IMR-90 (cell line): Measurements from ENCODE around the gene TMEM54. TPM values are rescaled to one million over a fixed set of nuclear protein-coding genes. Genes with fewer than 3 reads are reported as not detected.

Source experiments
- ATAC-seq: fragments of 200-7000 bp; cut with Tn5 transposase; 2 replicates; pipeline ENCODE4 v1.9.1; 2020; ENCODE audit warnings: low read depth, mild to moderate bottlenecking, moderate library complexity
- BruUV-seq: library from RNA; stranded (reverse); fragments of 400-500 nt; replicated peaks from 2 replicates; lab custom pipeline; 2021; lab: Mats Ljungman, UMichigan
- CTCF ChIA-PET: fragments of 300-600 bp; formaldehyde crosslinking; extraction: SDS; loops from one replicate; lab custom pipeline; 2021; ENCODE audit warnings: antibody characterized with exemption; lab: Yijun Ruan, JAX
- POLR2A ChIA-PET: fragments of 300-600 bp; sonication (Branson Sonifier 250); formaldehyde crosslinking; loops from one replicate; lab custom pipeline; 2022; ENCODE audit warnings: antibody characterized with exemption; ENCODE audit not compliant: unreplicated experiment; lab: Charles Lee
- DNase-seq: peaks from one replicate; pipeline ENCODE4 v3.0.0; 2013
- H2AFZ ChIP-seq: replicated peaks from 2 replicates; pipeline ENCODE3; 2013; ENCODE audit warnings: low read length, mild to moderate bottlenecking; ENCODE audit not compliant: poor library complexity
- H2AK5ac ChIP-seq: 2 replicates; pipeline ENCODE4 v1.6.1; 2013; ENCODE audit warnings: low read depth, low read length, inconsistent platforms
- H2AK9ac ChIP-seq: replicated peaks from 2 replicates; pipeline ENCODE3; 2013; ENCODE audit warnings: mild to moderate bottlenecking, low read depth, low read length, moderate library complexity; ENCODE audit not compliant: poor library complexity
- H2BK120ac ChIP-seq: 2 replicates; pipeline ENCODE4 v1.6.1; 2013; ENCODE audit warnings: low read depth, low read length, inconsistent platforms
- H2BK15ac ChIP-seq: 3 replicates; pipeline ENCODE4 v1.6.1; 2013; ENCODE audit warnings: low read depth, low read length, inconsistent platforms
- H2BK20ac ChIP-seq: 2 replicates; pipeline ENCODE4 v1.6.1; 2013; ENCODE audit warnings: low read depth, mild to moderate bottlenecking, inconsistent platforms, low read length, moderate library complexity
- H2BK5ac ChIP-seq: 2 replicates; pipeline ENCODE4 v1.6.1; 2013; ENCODE audit warnings: mild to moderate bottlenecking, low read depth, low read length, inconsistent platforms; ENCODE audit not compliant: poor library complexity, severe bottlenecking
- H3K14ac ChIP-seq: replicated peaks from 2 replicates; pipeline ENCODE4 v1.6.1; 2013; ENCODE audit warnings: low read depth, low read length, inconsistent platforms
- H3K18ac ChIP-seq: 2 replicates; pipeline ENCODE4 v1.6.1; 2013; ENCODE audit warnings: low read depth, low read length, control low read depth
- H3K23ac ChIP-seq: 2 replicates; pipeline ENCODE4 v1.6.1; 2013; ENCODE audit warnings: low read depth, low read length, inconsistent platforms
- H3K27ac ChIP-seq: 2 replicates; pipeline ENCODE4 v1.5.1; 2013; ENCODE audit warnings: mild to moderate bottlenecking, control low read depth, low read length; ENCODE audit not compliant: insufficient read depth
- H3K27me3 ChIP-seq: 2 replicates; pipeline ENCODE4 v1.6.1; 2013; ENCODE audit warnings: low read length; ENCODE audit not compliant: control insufficient read depth, insufficient read depth
- H3K36me3 ChIP-seq: 2 replicates; pipeline ENCODE4 v1.6.1; 2013; ENCODE audit warnings: low read length, mixed read lengths; ENCODE audit not compliant: control insufficient read depth, insufficient read depth
- H3K4ac ChIP-seq: 2 replicates; pipeline ENCODE4 v1.6.1; 2013; ENCODE audit warnings: low read depth, low read length, inconsistent platforms
- H3K4me1 ChIP-seq: 2 replicates; pipeline ENCODE4 v1.6.1; 2013; ENCODE audit warnings: low read length, mixed read lengths; ENCODE audit not compliant: control insufficient read depth, insufficient read depth
- H3K4me2 ChIP-seq: 2 replicates; pipeline ENCODE4 v1.6.1; 2013; ENCODE audit warnings: low read depth, mild to moderate bottlenecking, control low read depth, low read length, moderate library complexity
- H3K4me3 ChIP-seq: 2 replicates; pipeline ENCODE4 v1.5.1; 2013; ENCODE audit warnings: low read depth, mild to moderate bottlenecking, control low read depth, low read length, moderate library complexity; ENCODE audit not compliant: insufficient read depth
- H3K56ac ChIP-seq: 2 replicates; pipeline ENCODE4 v1.6.1; 2013; ENCODE audit warnings: low read length, inconsistent platforms; ENCODE audit not compliant: insufficient read depth; ENCODE audit errors: extremely low read depth
- H3K79me1 ChIP-seq, 2 experiments: 2 replicates each; pipeline ENCODE4 v1.6.1; 2013; ENCODE audit warnings: low read length in 2 of 2, inconsistent platforms in 1 of 2, low read depth in 1 of 2
- H3K9ac ChIP-seq: 2 replicates; pipeline ENCODE4 v1.6.1; 2013; ENCODE audit warnings: low read depth, low read length, control low read depth
- H3K9me1 ChIP-seq: 2 replicates; pipeline ENCODE4 v1.6.1; 2013; ENCODE audit warnings: low read length, inconsistent platforms; ENCODE audit not compliant: insufficient read depth
- H3K9me3 ChIP-seq: 2 replicates; pipeline ENCODE4 v1.6.1; 2013; ENCODE audit warnings: low read length; ENCODE audit not compliant: control insufficient read depth, insufficient read depth
- H4K20me1 ChIP-seq: 2 replicates; pipeline ENCODE4 v1.6.1; 2013; ENCODE audit warnings: low read length, inconsistent platforms; ENCODE audit not compliant: insufficient read depth
- H4K5ac ChIP-seq: 2 replicates; pipeline ENCODE4 v1.6.1; 2013; ENCODE audit warnings: mild to moderate bottlenecking, low read depth, low read length, control low read depth
- H4K8ac ChIP-seq, 2 experiments: 2 replicates each; pipeline ENCODE4 v1.6.1; 2013; ENCODE audit warnings: low read depth in 2 of 2, low read length in 2 of 2, control low read depth in 1 of 2, inconsistent platforms in 1 of 2
- H4K91ac ChIP-seq: 2 replicates; pipeline ENCODE4 v1.6.1; 2013; ENCODE audit warnings: low read depth, low read length, inconsistent platforms; ENCODE audit not compliant: insufficient read depth
- CEBPB ChIP-seq: IDR thresholded peaks from 2 replicates; pipeline ENCODE4 v1.6.1; 2012; ENCODE audit warnings: low read depth, low read length, improper control_type of control experiment
- FOS ChIP-seq: fragments of 150-350 bp; IDR thresholded peaks from 2 replicates; pipeline ENCODE4 v1.6.1; 2016; ENCODE audit warnings: low read depth, low read length
- RCOR1 ChIP-seq: IDR thresholded peaks from 2 replicates; pipeline ENCODE4 v1.6.1; 2012; ENCODE audit warnings: mild to moderate bottlenecking, low read length, improper control_type of control experiment; ENCODE audit not compliant: insufficient replicate concordance
- WGBS, 2 experiments: methylation state at CpG; one replicate each; pipeline versions ENCODE4 v1.1.5 to v1.1.7; 2013; ENCODE audit warnings: missing lambda C conversion rate in 2 of 2; ENCODE audit not compliant: insufficient read length in 1 of 2; ENCODE audit errors: extremely low coverage in 2 of 2; 5-methylcytosine and 5-hydroxymethylcytosine counted together
- dilution Hi-C: fragments of 300-500 bp; cut with HindIII; formaldehyde crosslinking; loops from one replicate; pipeline ENCODE4 v1.14.3; 2018; ENCODE audit warnings: low sequenced_read_pairs; ENCODE audit not compliant: unreplicated experiment
- in situ Hi-C: fragments of 300-500 bp; cut with MboI; formaldehyde crosslinking; loops from 3 replicates; pipeline ENCODE4 v1.14.3; 2019; ENCODE audit warnings: low sequenced_read_pairs, inconsistent platforms, mixed read lengths
- intact Hi-C: fragments of 100-400 bp; cut with micrococcal nuclease; formaldehyde crosslinking; loops from 2 replicates; pipeline ENCODE4 v1.10.0; 2022
- polyA plus RNA-seq, 3 experiments: library from polyadenylated mRNA; depleted of rRNA; stranded (reverse); fragments of >200 nt; gene quantifications; 2 replicates each; pipeline ENCODE4 v1.2.3, GENCODE V29; 2012; ENCODE audit warnings: low replicate concordance in 1 of 3
- total RNA-seq: library from RNA; depleted of rRNA; stranded (reverse); fragments of >200 nt; gene quantifications from 2 replicates; pipeline ENCODE4 v1.2.3, GENCODE V29; 2012

The TMEM54 gene
- total and polyA plus RNA-seq, 2 of the 4 experiments (the other 2 are of a cell fraction) = 25.5 to 75.2 TPM

DNA sequence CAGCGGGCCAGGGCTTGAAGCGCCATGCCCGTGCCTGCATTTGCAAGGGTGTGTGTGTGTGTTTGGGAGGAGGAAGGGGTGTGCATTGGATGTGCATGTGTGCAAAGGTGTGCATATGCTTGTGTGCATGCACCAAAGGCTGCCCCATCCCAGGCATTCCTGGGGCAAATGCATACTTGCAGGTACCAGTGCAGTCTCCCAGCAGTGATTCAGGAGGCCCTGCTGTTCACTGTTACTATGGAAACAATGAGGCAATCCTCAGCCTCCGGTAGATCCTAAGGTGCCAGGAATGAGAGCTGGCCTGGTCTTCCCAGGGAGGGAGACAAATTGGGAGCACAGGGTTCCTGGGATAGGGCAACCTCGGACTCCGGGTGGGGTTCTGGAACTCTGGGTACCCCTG, 23.0 kb downstream of the TMEM54 start:
- H4K20me1 ChIP-seq = no peaks in the 10 kb centered on the region
- no peak overlapping the region for H3K4me3 ChIP-seq
- H3K9ac ChIP-seq = no peak overlapping the region
- H4K91ac ChIP-seq = no peak overlapping the region
- H3K27ac ChIP-seq = no peak overlapping the region
- H3K4ac ChIP-seq = no peak overlapping the region
- intact Hi-C loops (no loop called here), dilution Hi-C loops (no loop called here), in situ Hi-C loops (no loop called here)
- no peak overlapping the region for H2BK5ac ChIP-seq
- no peak overlapping the region for H3K56ac ChIP-seq
- ATAC-seq (peak; percentile 40; the same call in 1 of the 2 replicates), DNase-seq (peak; percentile 30)
- no peak overlapping the region for H2BK120ac ChIP-seq
- no peak overlapping the region for H3K18ac ChIP-seq
- no peak overlapping the region for H4K5ac ChIP-seq
- H2AK9ac ChIP-seq = no peak overlapping the region
- peaks cover 23% of the 10 kb centered on the region for H3K27me3 ChIP-seq
- H3K9me3 ChIP-seq = no peaks in the 10 kb centered on the region
- H3K4me1 ChIP-seq = no peaks in the 10 kb centered on the region
- no peak overlapping the region for H3K4me2 ChIP-seq
- no peak for TF ChIP-seq RCOR1
- TF ChIP-seq CEBPB = peak; percentile 66; the same call in 1 of the 2 replicates
- TF ChIP-seq FOS = no peak
- H3K9me1 ChIP-seq = 0 out of 2 replicates have a peak, but pooled peaks cover 3% of the 10 kb centered on the region
- H3K14ac ChIP-seq = no peak overlapping the region
- no peak overlapping the region for H2AK5ac ChIP-seq
- no peak overlapping the region for H3K23ac ChIP-seq
- H3K36me3 ChIP-seq = no peaks in the 10 kb centered on the region
- H4K8ac ChIP-seq = no peak overlapping the region
- no peaks in the 10 kb centered on the region for H3K79me1 ChIP-seq
- WGBS, 2 experiments = 60% methylated on average over 1 of the region's 6 CpGs; no CpG with 5 or more reads in 1 of the 2 experiments
- H2BK15ac ChIP-seq = no peak overlapping the region
- no peak overlapping the region for H2BK20ac ChIP-seq
- no TSS peak for BruUV-seq
- ChIA-PET CTCF (interaction anchor here (0.7 kb wide), 1 partner anchor 14 kb away, joined by 3 read pairs; no protein-coding TSS in a partner anchor), POLR2A (no interaction called here)
- no peak overlapping the region for H2AFZ ChIP-seq
